Measurements from ENCODE around the gene HCN2.
A peak's percentile ranks its signal among the peaks of the same experiment; 100 is the strongest.

- TF ChIP-seq CTCF (IDR thresholded peaks at IDR 0.05): no peak
- peak in 1 of 2 donors; percentile 52 for TF ChIP-seq POLR2AphosphoS5 (IDR thresholded peaks at IDR 0.05; ENCODE audit: insufficient read depth in 1 of 2, low read depth in 1 of 2)
- no peak for TF ChIP-seq POLR2A (IDR thresholded peaks at IDR 0.05)
These were observed 34.3 kb downstream of the HCN2 start for GRCh38 chr19:623974-624373.

All from vagina (tissue), 2 donors.